SK-N-SH treated with all-trans-retinoic acid at 6 μM for 48 hours (cell line): ENCODE data around the gene TEAD4.

Experiments used
- ATAC-seq: fragments of 200-7000 bp; cut with Tn5 transposase; 3 replicates; pipeline ENCODE4 v1.9.1; 2020; ENCODE audit warnings: mild to moderate bottlenecking, moderate library complexity
- BACH2 ChIP-seq: fragments of 250-450 bp; sonication (Bioruptor Pico); IDR thresholded peaks from 2 replicates; pipeline ENCODE4 v1.9.0; 2021; ENCODE audit warnings: mild to moderate bottlenecking, borderline replicate concordance
- CREB5 ChIP-seq: fragments of 250-450 bp; sonication (Bioruptor Pico); IDR thresholded peaks from 2 replicates; pipeline ENCODE4 v1.5.1; 2020; ENCODE audit warnings: low read depth, mild to moderate bottlenecking, moderate library complexity
- CSDC2 ChIP-seq: fragments of 250-450 bp; sonication (Bioruptor Pico); IDR thresholded peaks from 2 replicates; pipeline ENCODE4 v1.5.0; 2020; ENCODE audit warnings: mild to moderate bottlenecking, moderate library complexity
- ESRRG ChIP-seq: fragments of 250-450 bp; sonication (Bioruptor Pico); IDR thresholded peaks from 2 replicates; pipeline ENCODE4 v1.6.1; 2021; ENCODE audit warnings: mild to moderate bottlenecking
- GLIS3 ChIP-seq: fragments of 250-450 bp; sonication (Bioruptor Pico); IDR thresholded peaks from 2 replicates; pipeline ENCODE4 v1.5.0; 2020; ENCODE audit warnings: mild to moderate bottlenecking, moderate library complexity
- ISL1 ChIP-seq: fragments of 250-450 bp; sonication (Bioruptor Pico); IDR thresholded peaks from 2 replicates; pipeline ENCODE4 v2.1.2; 2022; ENCODE audit warnings: mild to moderate bottlenecking, moderate library complexity
- OSR1 ChIP-seq: fragments of 250-450 bp; sonication (Bioruptor Pico); IDR thresholded peaks from 2 replicates; pipeline ENCODE4 v1.8.0; 2022; ENCODE audit warnings: moderate library complexity, mild to moderate bottlenecking, inconsistent platforms
- PATZ1 ChIP-seq: fragments of 250-450 bp; sonication (Bioruptor Pico); IDR thresholded peaks from 2 replicates; pipeline ENCODE4 v1.8.0; 2020; ENCODE audit warnings: mild to moderate bottlenecking, moderate library complexity, borderline replicate concordance
- POU6F1 ChIP-seq: fragments of 250-450 bp; sonication (Bioruptor Pico); IDR thresholded peaks from 2 replicates; pipeline ENCODE4 v1.8.0; 2021; ENCODE audit warnings: low read depth, mild to moderate bottlenecking, moderate library complexity, borderline replicate concordance
- PPARA ChIP-seq: fragments of 250-450 bp; sonication (Bioruptor Pico); IDR thresholded peaks from 2 replicates; pipeline ENCODE4 v1.5.0; 2020; ENCODE audit warnings: mild to moderate bottlenecking, borderline replicate concordance
- RARB ChIP-seq: fragments of 250-450 bp; sonication (Bioruptor Pico); IDR thresholded peaks from 2 replicates; pipeline ENCODE4 v1.8.0; 2021; ENCODE audit warnings: mild to moderate bottlenecking, moderate library complexity
- SNAI2 ChIP-seq: fragments of 250-450 bp; sonication (Bioruptor Pico); IDR thresholded peaks from 2 replicates; pipeline ENCODE4 v1.5.0; 2020; ENCODE audit warnings: mild to moderate bottlenecking, moderate library complexity
- TCF4 ChIP-seq: fragments of 250-450 bp; sonication (Bioruptor Pico); IDR thresholded peaks from 2 replicates; pipeline ENCODE4 v1.8.0; 2021; ENCODE audit warnings: mild to moderate bottlenecking, moderate library complexity, borderline replicate concordance
- TOX ChIP-seq: fragments of 250-450 bp; sonication (Bioruptor Pico); IDR thresholded peaks from 2 replicates; pipeline ENCODE4 v1.8.0; 2021; ENCODE audit warnings: mild to moderate bottlenecking, moderate library complexity, borderline replicate concordance
- TSHZ2 ChIP-seq: fragments of 250-450 bp; sonication (Bioruptor Pico); IDR thresholded peaks from 2 replicates; pipeline ENCODE4 v1.5.0; 2020; ENCODE audit warnings: mild to moderate bottlenecking, moderate library complexity
- ZC3H10 ChIP-seq: fragments of 250-450 bp; sonication (Bioruptor Pico); IDR thresholded peaks from 2 replicates; pipeline ENCODE4 v1.5.1; 2021; ENCODE audit warnings: mild to moderate bottlenecking, moderate library complexity
- ZFP3 ChIP-seq: fragments of 250-450 bp; sonication (Bioruptor Pico); IDR thresholded peaks from 2 replicates; pipeline ENCODE4 v1.5.0; 2020; ENCODE audit warnings: mild to moderate bottlenecking, moderate library complexity
- ZNF565 ChIP-seq: fragments of 450-650 bp; formaldehyde crosslinking; conservative IDR thresholded peaks from 2 replicates; pipeline ENCODE4 v1.5.0; 2020; ENCODE audit warnings: low read depth, mild to moderate bottlenecking, moderate library complexity

TEAD4 gene

GRCh38 chr12:3017281-3017680 lies 58.1 kb downstream of the TEAD4 start:
- no peak for TF ChIP-seq TCF4 (CRISPR knock-in tag)
- no peak for TF ChIP-seq GLIS3 (CRISPR knock-in tag)
- no peak for TF ChIP-seq SNAI2 (CRISPR knock-in tag)
- no peak for TF ChIP-seq POU6F1 (CRISPR knock-in tag)
- TF ChIP-seq RARB (CRISPR knock-in tag) = no peak
- TF ChIP-seq CREB5 (CRISPR knock-in tag) = no peak
- no peak for TF ChIP-seq CSDC2 (CRISPR knock-in tag)
- no peak for TF ChIP-seq TSHZ2 (CRISPR knock-in tag)
- TF ChIP-seq ESRRG = no peak
- TF ChIP-seq ISL1 (CRISPR knock-in tag) = no peak
- no peak for TF ChIP-seq ZFP3 (CRISPR knock-in tag)
- ATAC-seq = no peak

GRCh38 chr12:3018284-3019004 lies 59.2 kb downstream of the TEAD4 start:
- TF ChIP-seq SNAI2 (CRISPR knock-in tag) = no peak
- TF ChIP-seq, all 23 proteins: peak for 0
- no peak for ATAC-seq

- no peak for ATAC-seq
- TF ChIP-seq ISL1 (CRISPR knock-in tag) (no peak), BACH2 (CRISPR knock-in tag) (no peak), ZNF565 (no peak), GLIS3 (CRISPR knock-in tag) (no peak), PPARA (CRISPR knock-in tag) (no peak), TSHZ2 (CRISPR knock-in tag) (no peak), SNAI2 (CRISPR knock-in tag) (no peak)
Measured at GRCh38 chr12:3019005-3019680, 59.9 kb downstream of the TEAD4 start.

GRCh38 chr12:3020399-3020798 lies 61.2 kb downstream of the TEAD4 start:
- TF ChIP-seq BACH2 (CRISPR knock-in tag) (no peak), OSR1 (CRISPR knock-in tag) (no peak), RARB (CRISPR knock-in tag) (no peak), GLIS3 (CRISPR knock-in tag) (no peak), ZC3H10 (CRISPR knock-in tag) (no peak), ZNF565 (no peak), ESRRG (no peak), TSHZ2 (CRISPR knock-in tag) (no peak), TCF4 (CRISPR knock-in tag) (no peak), PATZ1 (CRISPR knock-in tag) (no peak), CREB5 (CRISPR knock-in tag) (no peak), PPARA (CRISPR knock-in tag) (no peak), TOX (CRISPR knock-in tag) (no peak)
- ATAC-seq = no peak
